Measurements from ENCODE around the gene GTPBP6.
"Not testable (repeated sequence)": the region's sequence is repeated elsewhere in the genome, so short reads cannot be mapped to it uniquely, and the experiment has no call there.

Gene GTPBP6

DNA sequence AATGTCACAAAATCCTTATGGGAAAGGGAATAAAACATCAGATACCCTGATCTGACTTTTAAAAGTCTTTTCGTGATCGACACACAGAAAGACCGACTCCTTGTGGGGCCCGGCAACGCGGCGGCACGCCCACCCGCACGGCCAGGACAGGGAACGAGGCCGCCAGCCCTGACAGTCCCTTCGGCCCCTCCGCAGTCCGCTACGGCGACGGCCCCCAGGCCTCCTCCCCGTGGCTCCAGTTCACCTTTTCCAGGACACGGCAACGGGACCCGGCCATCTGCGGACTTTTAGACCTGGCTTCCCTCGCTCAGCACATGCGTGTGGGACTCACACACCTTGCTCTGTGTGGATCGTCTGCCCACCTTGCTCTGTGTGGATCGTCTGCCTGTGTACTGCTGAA lies 33.6 kb upstream of the GTPBP6 start:
- no peak for DNase-seq

GRCh38 chrX:351736-352135 lies 33.1 kb upstream of the GTPBP6 start:
- no peak for DNase-seq

- not testable (repeated sequence) for DNase-seq
These were observed 32.7 kb upstream of the GTPBP6 start for GRCh38 chrX:351324-351641.

DNA sequence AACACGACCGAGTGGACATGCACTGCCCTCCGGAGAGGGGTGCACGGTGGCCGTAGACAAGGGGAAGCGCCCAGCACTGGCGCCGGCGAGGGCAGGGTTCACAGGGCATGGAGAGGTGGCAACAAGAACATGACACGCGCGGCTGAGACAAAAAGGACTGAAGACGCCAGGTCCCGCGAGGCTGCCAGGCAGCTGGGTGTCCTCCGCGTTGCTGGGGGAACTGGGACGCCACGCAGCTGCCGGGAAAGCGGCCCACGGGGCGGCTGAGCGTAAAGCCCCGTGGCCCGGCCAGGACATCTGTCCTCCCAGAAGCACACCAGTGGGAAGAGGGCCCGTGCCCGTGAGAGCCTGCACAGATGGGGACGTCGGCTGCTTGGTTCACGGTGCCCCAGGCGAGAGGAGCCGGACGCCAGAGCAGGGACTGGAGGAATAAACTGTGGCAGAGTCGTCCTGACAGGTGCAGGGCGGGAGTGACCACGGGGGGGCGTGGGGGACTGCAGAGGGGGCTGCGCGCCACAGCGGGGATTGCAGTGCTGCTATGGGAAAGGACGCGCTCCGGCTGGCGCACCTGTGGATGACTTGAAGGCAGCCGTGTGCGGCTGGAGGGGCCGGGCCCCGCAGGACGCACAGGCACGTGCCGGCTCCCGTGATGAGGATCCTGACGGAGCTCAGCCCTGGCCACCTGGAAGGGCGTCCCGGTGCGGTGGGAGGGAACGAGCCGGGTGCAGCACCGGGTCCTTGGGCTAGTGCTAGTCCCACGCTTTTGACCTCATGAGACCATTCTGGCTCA lies 32.1 kb upstream of the GTPBP6 start:
- DNase-seq, result peak in 19 of 51 donors; percentile 5 to 35 (median 11)

GRCh38 chrX:350148-350533 lies 31.5 kb upstream of the GTPBP6 start:
- no peak for DNase-seq

- DNase-seq, result no peak
These were observed 31.1 kb upstream of the GTPBP6 start for GRCh38 chrX:349702-350101.

DNA sequence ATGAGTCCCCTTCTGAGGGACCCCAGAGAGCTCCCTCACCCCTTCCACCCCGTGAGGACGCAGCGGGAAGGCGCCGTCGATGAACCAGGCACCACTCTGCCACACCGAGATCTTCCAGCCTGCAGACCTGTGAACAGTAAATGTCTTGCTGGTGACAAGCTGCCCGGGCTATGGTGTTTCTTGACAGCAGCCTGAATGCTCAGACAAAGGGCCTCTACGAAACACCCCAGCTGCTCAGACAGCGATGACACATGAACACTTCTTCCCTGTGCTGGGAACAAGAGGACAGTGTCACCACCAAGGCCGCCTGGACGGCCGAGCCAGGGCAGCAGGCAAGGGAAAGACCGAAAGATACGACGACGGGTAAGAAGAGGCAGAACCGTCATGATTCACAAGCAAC lies 30.6 kb upstream of the GTPBP6 start:
- peak in 33 of 51 donors; percentile 0 to 78 (median 39) for DNase-seq

GRCh38 chrX:348461-349117 lies 30.0 kb upstream of the GTPBP6 start:
- DNase-seq, result no peak

- no peak for DNase-seq
These were observed 28.9 kb upstream of the GTPBP6 start for GRCh38 chrX:347351-348117.

DNA sequence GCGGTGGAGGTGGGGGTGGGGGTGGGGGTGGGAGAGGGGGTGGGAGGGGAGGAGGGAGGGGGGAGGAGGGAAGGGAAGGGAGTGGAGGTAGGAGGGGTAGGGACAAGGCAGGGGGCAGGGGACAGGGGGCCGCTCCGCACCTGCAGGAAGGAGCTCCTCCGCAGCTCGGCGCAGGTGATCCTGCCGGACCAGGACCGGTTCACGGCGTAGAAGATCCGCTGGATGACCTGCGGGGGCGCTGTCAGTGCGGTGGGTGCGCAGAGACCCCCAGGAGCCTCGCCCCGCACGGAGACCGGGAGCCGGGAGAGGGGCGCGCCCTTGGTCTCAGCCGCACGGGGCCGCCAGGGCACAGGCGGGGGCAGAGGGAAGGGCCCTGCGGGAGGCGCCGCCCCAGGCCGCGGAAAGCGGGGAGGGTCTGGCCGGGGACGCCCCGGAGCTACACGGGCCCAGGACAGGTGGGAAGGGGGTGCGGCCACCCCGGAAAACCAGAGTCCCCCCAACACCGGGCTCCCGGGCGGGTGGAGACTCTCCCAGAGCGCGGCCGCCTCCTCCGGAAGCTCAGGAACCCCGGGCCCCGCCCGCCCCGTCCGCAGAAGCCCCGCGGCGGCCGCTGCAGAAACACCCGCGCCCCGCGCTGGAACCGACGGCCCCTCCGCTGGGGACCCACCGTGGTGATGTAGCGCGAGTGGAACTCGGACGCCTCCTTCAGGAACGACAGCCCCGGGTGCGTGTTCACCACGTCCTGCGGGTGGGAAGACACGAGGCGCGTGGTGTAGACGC lies 27.6 kb upstream of the GTPBP6 start:
- DNase-seq, result no peak

GRCh38 chrX:345020-345925 lies 26.7 kb upstream of the GTPBP6 start:
- DNase-seq, result no peak

DNA sequence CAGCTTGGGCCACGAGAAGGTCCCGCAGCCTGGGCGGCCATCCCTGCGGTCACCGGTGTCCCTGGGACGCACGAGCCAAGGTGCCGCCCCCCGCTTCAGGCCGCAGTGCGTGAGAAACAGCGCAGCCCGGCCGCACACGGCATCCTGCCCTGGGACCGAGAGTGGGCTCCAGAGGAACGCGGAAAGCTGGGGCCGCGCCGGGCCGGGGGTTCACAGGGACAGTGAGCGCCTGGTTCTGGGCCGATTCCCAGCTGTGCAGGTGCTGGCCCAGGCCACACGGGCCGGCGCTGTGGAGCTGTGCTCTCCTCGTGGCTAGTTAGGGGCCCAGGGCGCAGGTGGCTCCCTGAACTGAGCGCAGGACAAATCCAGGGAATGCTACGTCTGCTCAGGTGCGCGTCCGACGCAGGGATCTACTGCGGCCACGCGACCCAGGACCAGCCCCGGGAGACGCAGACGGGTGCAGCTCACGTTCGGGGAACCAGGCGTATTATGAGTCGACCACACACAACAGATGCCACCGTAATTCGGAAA lies 25.8 kb upstream of the GTPBP6 start:
- no peak for DNase-seq

- no peak for DNase-seq
These were observed 23.0 kb upstream of the GTPBP6 start for GRCh38 chrX:341541-342101.

DNA sequence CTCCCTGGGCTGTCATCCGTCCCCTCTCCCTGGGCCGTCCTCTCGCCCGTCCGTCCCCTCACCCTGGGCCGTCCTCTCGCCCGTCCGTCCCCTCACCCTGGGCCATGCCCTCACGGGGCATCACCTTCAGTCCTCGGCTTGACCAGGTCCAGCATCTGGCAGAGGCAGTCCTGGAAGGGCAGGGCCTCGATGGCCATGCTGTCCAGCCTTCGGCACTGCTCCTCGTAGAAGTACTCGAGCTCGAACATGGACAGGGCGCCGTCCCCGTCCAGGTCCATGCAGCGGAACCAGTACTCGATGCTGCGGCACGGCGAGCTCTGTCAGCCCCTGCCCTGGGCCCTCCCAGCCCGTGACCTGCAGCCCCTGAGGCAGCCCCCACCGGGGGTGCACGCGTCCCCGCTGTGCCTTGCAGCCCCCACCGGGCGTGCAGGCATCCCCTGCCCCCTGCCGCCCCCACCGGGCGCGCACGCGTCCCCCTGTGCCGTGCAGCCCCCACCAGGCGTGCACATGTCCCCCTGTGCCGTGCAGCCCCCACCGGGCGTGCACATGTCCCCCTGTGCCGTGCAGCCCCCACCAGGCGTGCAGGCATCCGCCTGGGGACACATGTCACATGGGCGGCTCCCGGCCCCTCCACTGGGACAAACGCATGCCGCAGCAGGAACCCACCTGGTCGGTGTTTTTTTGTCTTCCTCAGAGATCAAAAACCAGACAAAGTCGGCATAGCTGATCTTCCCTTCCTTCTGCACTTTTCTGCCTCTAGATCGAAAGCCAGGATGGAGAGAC lies 22.2 kb upstream of the GTPBP6 start:
- DNase-seq, result no peak

DNA sequence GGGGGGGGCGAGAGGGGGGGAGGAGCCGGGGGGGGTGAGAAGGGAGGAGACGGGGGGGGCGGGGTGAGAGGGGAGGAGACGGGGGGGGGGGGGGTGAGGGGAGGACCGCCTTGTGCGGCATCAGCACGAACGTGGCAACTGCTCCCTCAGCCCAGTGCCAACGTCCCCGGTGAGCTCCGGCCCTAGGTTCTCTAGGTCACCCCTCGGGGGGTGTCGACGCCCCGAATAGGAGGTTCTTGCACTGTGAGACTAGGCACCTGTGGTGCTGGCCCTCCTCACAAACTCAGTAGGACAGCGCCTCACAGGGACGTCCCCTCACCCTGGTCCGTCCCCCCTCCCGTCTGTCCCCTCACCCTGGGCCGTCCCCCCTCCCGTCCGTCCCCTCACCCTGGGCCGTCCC lies 21.5 kb upstream of the GTPBP6 start:
- no peak for DNase-seq

GRCh38 chrX:338836-339400 lies 20.3 kb upstream of the GTPBP6 start:
- no peak for DNase-seq

- DNase-seq, result no peak
These were observed 19.8 kb upstream of the GTPBP6 start for GRCh38 chrX:338281-338835.

DNA sequence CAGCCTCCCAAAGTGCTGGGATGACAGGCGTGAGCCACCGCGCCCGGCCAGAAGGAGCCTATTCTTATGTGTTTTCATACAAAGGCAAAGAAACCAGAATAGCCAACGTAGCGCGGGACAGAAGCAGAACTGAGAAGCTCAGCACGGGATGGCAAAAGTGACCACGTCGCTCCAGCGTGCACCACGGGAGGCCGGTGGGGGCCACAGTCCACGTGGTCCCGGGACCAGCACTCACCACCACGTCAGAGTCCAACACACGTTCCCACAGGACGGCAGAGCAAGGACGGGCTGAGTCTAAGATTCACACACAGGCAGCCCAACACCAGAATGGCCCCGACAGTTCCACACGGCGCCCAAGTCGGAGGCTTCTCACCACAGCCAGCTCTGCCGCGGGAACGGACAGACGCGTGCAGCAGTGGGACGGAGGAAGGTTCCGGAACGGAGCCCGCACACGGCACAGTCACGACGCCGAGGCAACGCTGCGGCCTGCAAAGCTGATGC lies 18.8 kb upstream of the GTPBP6 start:
- DNase-seq, result no peak
